ENCODE measurements around the gene PNRC1. TPM values are rescaled to one million over a fixed set of nuclear protein-coding genes. Genes with fewer than 3 reads are reported as not detected.
"Not testable (repeated sequence)": the region's sequence is repeated elsewhere in the genome, so short reads cannot be mapped to it uniquely, and the experiment has no call there.

PNRC1 gene
- 159 and 181 TPM in 2 replicates for total RNA-seq
- 226 and 234 TPM in 2 replicates for polyA plus RNA-seq

DNA sequence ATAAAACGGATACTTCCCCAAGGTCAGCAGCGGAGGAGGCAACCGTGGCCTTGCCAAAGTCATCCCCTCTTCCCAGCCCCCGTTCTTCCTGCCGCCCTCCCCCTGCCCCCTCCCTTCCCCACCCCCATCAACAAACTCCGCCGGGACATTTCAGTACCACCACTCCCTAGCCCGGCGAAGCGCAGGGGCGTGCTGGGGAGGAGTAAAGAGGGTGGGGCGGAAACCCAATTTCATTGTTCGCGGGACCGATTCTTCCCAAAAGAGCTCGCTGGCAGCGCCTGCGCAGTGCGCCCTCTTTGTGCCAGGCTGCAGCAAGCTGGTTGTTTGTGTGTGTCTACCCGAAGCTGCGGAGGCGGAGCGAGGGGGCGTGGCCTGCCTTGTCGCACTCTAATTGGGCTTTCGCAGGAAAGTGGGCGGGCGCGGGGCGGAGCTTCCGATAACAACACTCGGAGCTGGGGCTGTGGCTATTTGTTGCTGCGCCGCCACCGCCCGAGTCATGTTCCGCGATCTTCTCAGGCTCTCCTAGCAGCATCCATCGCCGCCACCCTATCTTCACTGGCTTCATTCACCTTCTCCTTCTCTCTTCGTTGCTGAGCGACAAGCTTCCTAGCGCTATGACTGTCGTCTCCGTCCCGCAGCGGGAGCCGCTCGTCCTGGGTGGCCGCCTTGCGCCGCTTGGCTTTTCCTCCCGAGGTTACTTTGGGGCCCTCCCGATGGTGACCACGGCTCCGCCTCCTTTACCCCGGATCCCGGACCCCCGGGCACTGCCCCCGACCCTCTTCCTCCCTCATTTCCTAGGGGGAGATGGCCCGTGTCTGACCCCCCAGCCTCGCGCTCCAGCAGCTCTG, at the start of gene PNRC1:
Gene PNRC1 (plus strand): TSS at position 471 of the 848 bp plus-strand sequence. CDS start 144 bp downstream, at position 615.
- TF ChIP-seq, protein P1, sequence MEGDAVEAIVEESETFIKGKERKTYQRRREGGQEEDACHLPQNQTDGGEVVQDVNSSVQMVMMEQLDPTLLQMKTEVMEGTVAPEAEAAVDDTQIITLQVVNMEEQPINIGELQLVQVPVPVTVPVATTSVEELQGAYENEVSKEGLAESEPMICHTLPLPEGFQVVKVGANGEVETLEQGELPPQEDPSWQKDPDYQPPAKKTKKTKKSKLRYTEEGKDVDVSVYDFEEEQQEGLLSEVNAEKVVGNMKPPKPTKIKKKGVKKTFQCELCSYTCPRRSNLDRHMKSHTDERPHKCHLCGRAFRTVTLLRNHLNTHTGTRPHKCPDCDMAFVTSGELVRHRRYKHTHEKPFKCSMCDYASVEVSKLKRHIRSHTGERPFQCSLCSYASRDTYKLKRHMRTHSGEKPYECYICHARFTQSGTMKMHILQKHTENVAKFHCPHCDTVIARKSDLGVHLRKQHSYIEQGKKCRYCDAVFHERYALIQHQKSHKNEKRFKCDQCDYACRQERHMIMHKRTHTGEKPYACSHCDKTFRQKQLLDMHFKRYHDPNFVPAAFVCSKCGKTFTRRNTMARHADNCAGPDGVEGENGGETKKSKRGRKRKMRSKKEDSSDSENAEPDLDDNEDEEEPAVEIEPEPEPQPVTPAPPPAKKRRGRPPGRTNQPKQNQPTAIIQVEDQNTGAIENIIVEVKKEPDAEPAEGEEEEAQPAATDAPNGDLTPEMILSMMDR (IDR thresholded peaks at IDR 0.05; ENCODE audit: poor library complexity), result no peak
- TF ChIP-seq EZH2phosphoT487 (IDR thresholded peaks at IDR 0.05; ENCODE audit: low read depth, severe bottlenecking, unreplicated experiment), result no peak
- TF ChIP-seq EZH2 (IDR thresholded peaks at IDR 0.05; ENCODE audit: borderline replicate concordance), result no peak
- no peaks in the 10 kb centered on the region for H3K9me3 ChIP-seq (ENCODE audit: low read depth)
- H3K4me2 ChIP-seq, result peak within 1 kb of the TSS; percentile 78
- DNase-seq (ENCODE audit: low spot score), result peak; percentile 100
- peak within 1 kb of the TSS; percentile 87 for H3K4me3 ChIP-seq
- WGBS (ENCODE audit: low lambda C conversion rate, missing lambda C conversion rate), result under 1% methylated on average over 54 of the region's 63 CpGs
- H3K4me1 ChIP-seq (ENCODE audit: insufficient read depth), result peaks cover 21% of the 10 kb centered on the region
- H4K20me1 ChIP-seq (ENCODE audit: insufficient read depth, poor library complexity, severe bottlenecking), result peaks cover 38% of the 10 kb centered on the region
- H3K27ac ChIP-seq, result peak within 1 kb of the TSS; percentile 100
- H3K9me2 ChIP-seq (replicated peaks; ENCODE audit: insufficient read depth), result no peaks in the 10 kb centered on the region
- H2AFZ ChIP-seq, result peak within 1 kb of the TSS; percentile 48
- no peaks in the 10 kb centered on the region for H3K27me3 ChIP-seq
- peaks cover 44% of the 10 kb centered on the region for H3K79me2 ChIP-seq
- H3K36me3 ChIP-seq (replicated peaks; ENCODE audit: insufficient read depth, low read depth), result no peaks in the 10 kb centered on the region

DNA sequence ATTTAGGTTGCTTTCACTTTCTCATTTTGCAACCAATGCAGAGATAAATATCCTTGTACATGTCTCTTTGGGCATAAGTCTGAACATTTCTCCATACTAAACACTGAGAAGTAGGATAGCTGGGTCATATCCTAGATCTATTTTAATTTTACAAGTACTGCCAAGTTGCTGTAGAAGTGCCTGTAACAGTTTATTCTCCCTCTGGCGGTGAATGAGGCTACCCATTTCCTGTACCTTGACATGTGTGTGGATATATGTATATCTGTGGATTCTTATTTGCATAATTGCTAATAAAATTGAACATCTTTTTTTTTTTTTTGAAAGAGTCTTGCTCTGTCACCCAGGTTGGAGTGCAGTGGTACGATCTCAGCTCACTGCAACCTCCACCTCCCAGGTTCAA, 48.0 kb upstream of the PNRC1 start:
- Histone ChIP-seq H2AFZ (no peak overlapping the region), H3K4me1 (ENCODE audit: insufficient read depth) (peaks cover 19% of the 10 kb centered on the region), H3K27me3 (no peaks in the 10 kb centered on the region), H3K36me3 (replicated peaks; ENCODE audit: insufficient read depth, low read depth) (no peaks in the 10 kb centered on the region), H3K79me2 (no peaks in the 10 kb centered on the region), H3K4me2 (no peak overlapping the region), H3K27ac (no peak overlapping the region), H4K20me1 (ENCODE audit: insufficient read depth, poor library complexity, severe bottlenecking) (no peaks in the 10 kb centered on the region), H3K4me3 (no peak overlapping the region), H3K9me2 (replicated peaks; ENCODE audit: insufficient read depth) (no peaks in the 10 kb centered on the region), H3K9me3 (ENCODE audit: low read depth) (no peaks in the 10 kb centered on the region)
- TF ChIP-seq EZH2 (IDR thresholded peaks at IDR 0.05; ENCODE audit: borderline replicate concordance) (no peak), EZH2phosphoT487 (IDR thresholded peaks at IDR 0.05; ENCODE audit: low read depth, severe bottlenecking, unreplicated experiment) (no peak)
- TF ChIP-seq, protein P1 (IDR thresholded peaks at IDR 0.05; ENCODE audit: poor library complexity), result no peak
- WGBS (ENCODE audit: low lambda C conversion rate, missing lambda C conversion rate), result 91% methylated on average over 2 of the region's 2 CpGs
- DNase-seq (ENCODE audit: low spot score), result no peak

DNA sequence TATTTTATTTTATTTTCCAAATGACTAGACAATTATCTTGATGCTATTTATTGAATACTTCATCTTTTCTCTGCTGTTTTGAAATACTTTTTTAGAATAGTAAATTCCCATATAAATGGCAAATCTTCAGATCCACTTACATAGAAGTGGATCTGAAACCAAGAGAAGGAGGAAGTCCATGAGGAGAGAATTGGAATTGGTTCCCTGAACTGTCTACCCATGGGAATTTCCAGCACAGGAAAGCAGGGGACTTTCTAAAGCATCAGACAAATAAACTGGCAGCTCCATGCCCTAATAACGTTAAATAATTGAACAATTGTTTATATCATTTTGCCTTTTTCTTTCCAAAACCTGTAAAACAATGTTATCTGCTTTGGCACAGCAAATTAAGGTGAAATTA, 47.1 kb upstream of the PNRC1 start:
- WGBS (ENCODE audit: low lambda C conversion rate, missing lambda C conversion rate), result 77% methylated on average over 1 of the region's 1 CpG
- Histone ChIP-seq H3K9me3 (ENCODE audit: low read depth) (no peaks in the 10 kb centered on the region), H3K9me2 (replicated peaks; ENCODE audit: insufficient read depth) (no peaks in the 10 kb centered on the region), H2AFZ (no peak overlapping the region), H3K79me2 (no peaks in the 10 kb centered on the region), H3K4me2 (no peak overlapping the region), H3K4me1 (ENCODE audit: insufficient read depth) (peaks cover 19% of the 10 kb centered on the region), H3K27ac (no peak overlapping the region), H3K27me3 (no peaks in the 10 kb centered on the region), H3K36me3 (replicated peaks; ENCODE audit: insufficient read depth, low read depth) (no peaks in the 10 kb centered on the region), H4K20me1 (ENCODE audit: insufficient read depth, poor library complexity, severe bottlenecking) (no peaks in the 10 kb centered on the region), H3K4me3 (no peak overlapping the region)
- TF ChIP-seq EZH2phosphoT487 (IDR thresholded peaks at IDR 0.05; ENCODE audit: low read depth, severe bottlenecking, unreplicated experiment) (no peak), EZH2 (IDR thresholded peaks at IDR 0.05; ENCODE audit: borderline replicate concordance) (no peak)
- TF ChIP-seq, protein P1 (IDR thresholded peaks at IDR 0.05; ENCODE audit: poor library complexity), result no peak
- DNase-seq (ENCODE audit: low spot score), result no peak

DNA sequence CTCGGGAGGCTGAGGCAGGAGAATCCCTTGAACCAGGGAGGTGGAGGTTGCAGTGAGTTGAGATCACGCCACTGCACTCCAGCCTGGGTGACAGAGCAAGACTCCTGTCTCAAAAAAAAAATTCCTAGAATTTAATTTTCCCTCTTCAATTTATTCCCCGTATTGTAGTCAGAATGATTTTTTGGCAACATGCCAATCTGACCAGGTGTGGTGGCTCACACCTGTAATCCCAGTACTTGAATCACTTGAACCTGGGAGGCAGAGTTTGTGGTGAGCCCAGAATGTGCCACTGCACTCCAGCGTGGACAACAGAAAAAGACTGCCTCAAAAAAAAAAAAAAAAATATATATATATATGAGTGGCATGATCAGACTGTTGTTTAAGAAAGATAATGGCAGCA, 46.4 kb upstream of the PNRC1 start:
- H3K27me3 ChIP-seq; H3K9me3 ChIP-seq (ENCODE audit: low read depth); H4K20me1 ChIP-seq (ENCODE audit: insufficient read depth, poor library complexity, severe bottlenecking); DNase-seq (ENCODE audit: low spot score); H3K4me3 ChIP-seq; H2AFZ ChIP-seq; H3K4me2 ChIP-seq; H3K36me3 ChIP-seq (replicated peaks; ENCODE audit: insufficient read depth, low read depth); H3K79me2 ChIP-seq; H3K9me2 ChIP-seq (replicated peaks; ENCODE audit: insufficient read depth): not testable (repeated sequence)
- WGBS (ENCODE audit: low lambda C conversion rate, missing lambda C conversion rate), result 96% methylated on average over 4 of the region's 4 CpGs
- Histone ChIP-seq H3K4me1 (ENCODE audit: insufficient read depth) (peaks cover 19% of the 10 kb centered on the region), H3K27ac (peak overlapping the region; percentile 96)
